HL-60 (cell line): ENCODE measurements around the gene MDGA2.

ENCODE experiments used
- DNase-seq, 2 experiments: peaks; one replicate each; pipeline ENCODE4 v3.0.0-alpha.2; 2010 to 2020; ENCODE audit warnings: low read depth in 1 of 2, low spot score in 1 of 2
- H3K27ac ChIP-seq: fragments of 250-450 bp; sonication (Bioruptor Pico); replicated peaks from 2 replicates; pipeline ENCODE4 v1.5.1; 2020; ENCODE audit warnings: mild to moderate bottlenecking, moderate library complexity
- H3K27me3 ChIP-seq: fragments of 250-450 bp; sonication (Bioruptor Pico); 2 replicates; pipeline ENCODE4 v1.5.1; 2021; ENCODE audit warnings: mild to moderate bottlenecking, moderate library complexity; ENCODE audit not compliant: insufficient read depth, poor library complexity, severe bottlenecking
- H3K4me3 ChIP-seq: replicated peaks from 2 replicates; pipeline ENCODE4 v1.5.1; 2011; ENCODE audit warnings: mild to moderate bottlenecking, control low read depth, low read length; ENCODE audit not compliant: insufficient read depth
- CTCF ChIP-seq: IDR thresholded peaks from one replicate; pipeline ENCODE4 v1.5.1; 2011; ENCODE audit warnings: low read length, control low read depth, inconsistent platforms; ENCODE audit not compliant: insufficient read depth
- GABPA ChIP-seq: IDR thresholded peaks from 2 replicates; pipeline ENCODE4 v1.6.1; 2012; ENCODE audit warnings: low read depth
- POLR2AphosphoS5 ChIP-seq: IDR thresholded peaks from 2 replicates; pipeline ENCODE4 v1.6.1; 2012; ENCODE audit warnings: low read depth
- SPI1 ChIP-seq: IDR thresholded peaks from 2 replicates; pipeline ENCODE4 v1.6.1; 2012; ENCODE audit warnings: low read depth, mild to moderate bottlenecking, borderline replicate concordance
- TF ChIP-seq, protein P1 (sequence below): IDR thresholded peaks from 2 replicates; pipeline ENCODE4 v1.6.1; 2012; ENCODE audit warnings: low read depth; ENCODE audit not compliant: insufficient replicate concordance

MDGA2 gene

GRCh38 chr14:46973295-46973694 is 702.1 kb downstream of the MDGA2 start:
- H3K27me3 ChIP-seq: no peaks in the 10 kb centered on the region
- no peak overlapping the region for H3K4me3 ChIP-seq
- TF ChIP-seq, protein P1, sequence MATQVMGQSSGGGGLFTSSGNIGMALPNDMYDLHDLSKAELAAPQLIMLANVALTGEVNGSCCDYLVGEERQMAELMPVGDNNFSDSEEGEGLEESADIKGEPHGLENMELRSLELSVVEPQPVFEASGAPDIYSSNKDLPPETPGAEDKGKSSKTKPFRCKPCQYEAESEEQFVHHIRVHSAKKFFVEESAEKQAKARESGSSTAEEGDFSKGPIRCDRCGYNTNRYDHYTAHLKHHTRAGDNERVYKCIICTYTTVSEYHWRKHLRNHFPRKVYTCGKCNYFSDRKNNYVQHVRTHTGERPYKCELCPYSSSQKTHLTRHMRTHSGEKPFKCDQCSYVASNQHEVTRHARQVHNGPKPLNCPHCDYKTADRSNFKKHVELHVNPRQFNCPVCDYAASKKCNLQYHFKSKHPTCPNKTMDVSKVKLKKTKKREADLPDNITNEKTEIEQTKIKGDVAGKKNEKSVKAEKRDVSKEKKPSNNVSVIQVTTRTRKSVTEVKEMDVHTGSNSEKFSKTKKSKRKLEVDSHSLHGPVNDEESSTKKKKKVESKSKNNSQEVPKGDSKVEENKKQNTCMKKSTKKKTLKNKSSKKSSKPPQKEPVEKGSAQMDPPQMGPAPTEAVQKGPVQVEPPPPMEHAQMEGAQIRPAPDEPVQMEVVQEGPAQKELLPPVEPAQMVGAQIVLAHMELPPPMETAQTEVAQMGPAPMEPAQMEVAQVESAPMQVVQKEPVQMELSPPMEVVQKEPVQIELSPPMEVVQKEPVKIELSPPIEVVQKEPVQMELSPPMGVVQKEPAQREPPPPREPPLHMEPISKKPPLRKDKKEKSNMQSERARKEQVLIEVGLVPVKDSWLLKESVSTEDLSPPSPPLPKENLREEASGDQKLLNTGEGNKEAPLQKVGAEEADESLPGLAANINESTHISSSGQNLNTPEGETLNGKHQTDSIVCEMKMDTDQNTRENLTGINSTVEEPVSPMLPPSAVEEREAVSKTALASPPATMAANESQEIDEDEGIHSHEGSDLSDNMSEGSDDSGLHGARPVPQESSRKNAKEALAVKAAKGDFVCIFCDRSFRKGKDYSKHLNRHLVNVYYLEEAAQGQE: no peak
- TF ChIP-seq GABPA (no peak), CTCF (no peak), SPI1 (no peak), POLR2AphosphoS5 (no peak)
- no peak overlapping the region for H3K27ac ChIP-seq
- DNase-seq: no peak

GRCh38 chr14:46964378-46964777 is 711.0 kb downstream of the MDGA2 start:
- no peak overlapping the region for H3K27ac ChIP-seq
- DNase-seq: no peak
- H3K27me3 ChIP-seq: no peaks in the 10 kb centered on the region
- TF ChIP-seq, protein P1: no peak
- TF ChIP-seq CTCF (no peak), GABPA (no peak), SPI1 (no peak), POLR2AphosphoS5 (no peak)
- H3K4me3 ChIP-seq: no peak overlapping the region

GRCh38 chr14:46951103-46951502 is 724.3 kb downstream of the MDGA2 start:
- no peak overlapping the region for H3K27ac ChIP-seq
- no peak overlapping the region for H3K4me3 ChIP-seq
- DNase-seq: no peak
- TF ChIP-seq POLR2AphosphoS5 (no peak), SPI1 (no peak), GABPA (no peak), CTCF (no peak)
- TF ChIP-seq, protein P1: no peak
- H3K27me3 ChIP-seq: no peaks in the 10 kb centered on the region
